Activated T-helper 1 cell treated with anti-CD3 and anti-CD28 coated beads, Interleukin-2, amount 50 U/mL, for 16 hours (primary cell): ENCODE data around the gene PTPN5.

Source experiments
- DNase-seq, 2 donors: peaks; one replicate each; pipeline ENCODE4 v3.0.0-alpha.2; 2020; ENCODE audit warnings: low read depth in 1 of 2, low spot score in 1 of 2

The PTPN5 gene

DNA sequence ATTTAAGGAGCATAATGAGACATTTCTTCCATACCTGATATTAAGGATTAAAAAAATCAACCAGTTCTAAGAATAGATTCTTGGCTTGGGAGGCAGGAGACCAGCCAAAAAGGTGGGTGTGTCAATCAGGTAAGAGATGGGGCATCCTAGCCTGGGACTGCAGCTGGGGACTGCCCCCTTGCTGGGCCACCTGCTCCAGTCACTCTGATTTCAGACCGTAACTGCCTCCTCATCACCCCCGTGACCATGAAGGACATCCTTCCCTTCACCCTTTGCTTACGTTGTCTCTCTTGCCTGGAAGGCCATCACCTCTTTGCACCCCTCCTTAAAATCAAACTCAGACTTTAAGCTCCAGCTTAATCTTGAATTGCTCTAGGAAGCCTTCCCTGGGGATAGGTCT is 17.9 kb downstream of the PTPN5 start:
- DNase-seq = no peak

DNA sequence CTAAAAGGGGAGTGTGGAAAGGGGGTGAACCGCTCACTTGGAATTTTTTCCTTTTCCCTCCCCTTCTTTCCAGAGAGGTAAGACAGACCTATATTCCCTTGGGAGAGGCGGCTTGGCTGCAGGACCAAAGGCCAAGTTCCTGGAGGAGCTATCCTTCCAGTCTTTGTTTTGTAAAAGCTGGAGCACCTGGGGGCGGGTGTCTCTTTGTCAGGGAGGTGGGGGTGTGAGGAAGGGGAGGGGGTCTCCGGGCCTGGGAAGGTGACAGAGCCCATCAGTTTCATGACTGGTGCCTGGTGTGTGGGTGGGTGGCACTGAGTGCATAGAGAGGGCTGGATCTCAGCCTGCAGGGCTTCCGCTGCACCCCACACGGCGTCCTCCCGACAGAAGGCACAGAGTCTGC is 18.5 kb downstream of the PTPN5 start:
- DNase-seq = no peak

DNA sequence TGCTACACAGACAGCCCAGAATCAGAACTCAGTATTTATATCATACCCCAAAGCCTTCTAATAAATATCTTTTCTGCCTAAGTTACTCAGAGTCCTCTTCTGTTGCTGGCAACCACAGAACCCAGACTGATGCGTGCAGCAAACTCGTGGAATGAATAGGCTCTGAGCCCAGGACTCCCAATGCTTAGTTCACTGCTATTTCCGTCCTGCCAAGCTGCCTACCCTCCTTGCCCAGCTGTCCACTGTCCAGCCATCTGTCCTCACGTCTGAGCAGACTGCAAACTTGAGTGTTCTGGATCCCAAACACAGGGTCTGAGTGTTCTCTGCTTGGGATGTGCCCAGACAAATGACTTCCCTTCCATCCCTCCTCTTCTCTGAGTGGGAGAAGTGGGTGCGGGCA is 19.4 kb downstream of the PTPN5 start:
- DNase-seq = no peak

DNA sequence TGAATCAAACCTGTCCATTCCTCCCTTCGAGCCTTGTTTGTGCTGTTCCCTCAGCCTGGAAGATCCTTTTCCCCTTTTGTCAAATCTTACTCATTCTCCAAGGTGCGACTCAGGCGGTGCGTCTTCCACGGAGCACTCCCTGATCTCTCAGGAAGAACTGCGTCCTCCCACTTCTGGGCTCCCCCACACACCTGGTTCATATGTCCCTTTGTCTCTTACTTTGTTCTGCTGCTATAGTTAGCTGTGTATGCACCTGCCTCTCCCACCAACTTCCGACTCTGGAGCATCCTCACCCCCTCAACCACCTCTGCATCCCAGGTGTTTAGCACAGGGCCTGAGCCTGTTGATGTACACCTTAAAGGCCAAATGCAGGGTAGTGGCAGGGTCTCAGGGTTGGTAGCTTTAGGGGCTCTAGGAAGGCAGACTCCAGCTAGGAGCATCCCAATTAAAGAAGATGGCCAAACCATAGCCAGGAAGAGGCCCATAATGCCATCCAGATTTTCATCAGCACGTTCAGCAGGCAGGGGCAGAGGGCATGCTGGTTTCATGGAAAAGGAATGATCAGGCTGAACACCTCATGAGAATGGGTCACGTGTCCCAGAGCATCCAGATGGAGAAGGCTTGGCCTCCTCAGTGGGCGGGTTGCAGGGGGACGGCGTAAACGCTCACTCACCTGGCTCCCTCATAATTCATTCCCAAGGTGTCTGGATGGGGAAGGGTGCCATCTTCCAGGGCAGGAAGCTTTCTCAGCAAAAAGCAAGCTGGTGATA is 20.1 kb downstream of the PTPN5 start:
- DNase-seq = no peak

GRCh38 chr11:18770479-18771125 is 21.0 kb downstream of the PTPN5 start:
- DNase-seq = no peak

GRCh38 chr11:18769802-18770456 is 21.7 kb downstream of the PTPN5 start:
- DNase-seq = no peak

DNA sequence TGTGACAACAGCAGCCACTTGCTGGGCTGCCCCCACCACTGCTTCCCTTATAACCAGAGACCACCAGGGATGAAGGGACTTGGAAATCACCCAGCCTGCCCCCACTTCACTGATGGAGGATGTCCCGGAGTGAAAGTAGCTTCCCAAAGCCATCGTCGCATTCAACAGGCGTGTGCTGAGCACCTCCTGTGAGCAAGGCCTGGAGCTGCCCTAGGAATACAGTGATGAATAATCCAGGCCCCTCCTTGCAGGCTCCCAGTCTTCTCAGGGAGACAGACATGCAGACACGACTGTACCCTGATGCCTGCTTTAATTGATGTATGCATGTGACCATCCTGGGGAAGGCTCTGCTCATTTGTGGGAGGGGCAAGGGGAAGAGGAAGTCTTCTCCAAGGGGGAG is 22.6 kb downstream of the PTPN5 start:
- DNase-seq = no peak

- DNase-seq = no peak
Observed at GRCh38 chr11:18768472-18768901, 23.1 kb downstream of the PTPN5 start.

DNA sequence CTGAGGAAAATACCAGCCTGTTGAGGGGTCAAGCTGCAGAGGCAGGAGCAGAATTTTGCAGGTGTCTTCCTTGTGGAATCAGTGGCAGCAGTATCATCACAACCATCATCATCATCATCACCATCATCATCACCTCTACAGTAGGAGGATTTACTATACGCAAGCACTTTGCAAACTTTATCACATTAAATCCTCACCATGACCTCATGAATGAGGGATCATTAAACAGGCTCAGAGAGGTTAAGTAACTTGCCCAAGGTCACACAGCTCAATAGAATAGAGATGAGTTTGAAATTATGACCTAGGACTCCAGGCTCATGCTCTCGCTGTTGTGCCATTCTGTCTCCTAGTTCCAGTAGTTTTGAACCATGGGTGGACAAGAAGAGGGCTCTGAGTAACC is 25.6 kb downstream of the PTPN5 start:
- no peak for DNase-seq

GRCh38 chr11:18765554-18765953 is 26.0 kb downstream of the PTPN5 start:
- DNase-seq = no peak

- no peak for DNase-seq
Observed at GRCh38 chr11:18761741-18762140, 29.9 kb downstream of the PTPN5 start.

DNA sequence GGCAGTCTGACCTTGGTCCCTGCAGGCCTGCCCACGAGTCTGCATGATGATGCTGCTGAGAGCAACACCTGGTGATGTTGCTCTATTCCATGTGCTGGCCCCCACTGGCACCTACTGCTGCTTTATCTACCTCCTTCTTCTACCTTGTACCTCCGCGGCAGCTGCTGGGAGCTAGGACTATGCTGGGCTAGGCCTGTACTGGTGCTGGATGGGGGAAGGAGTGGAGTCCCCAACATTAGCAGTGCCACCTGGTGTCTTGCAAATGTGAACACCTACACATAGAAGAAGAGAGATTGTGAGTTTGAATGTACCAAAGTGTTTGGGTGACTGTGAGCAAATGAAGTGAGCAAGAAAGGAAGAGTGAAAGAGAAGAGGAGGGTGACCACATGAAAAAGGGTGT is 30.5 kb downstream of the PTPN5 start:
- DNase-seq = no peak

GRCh38 chr11:18757811-18758210 is 33.8 kb downstream of the PTPN5 start:
- DNase-seq = no peak

DNA sequence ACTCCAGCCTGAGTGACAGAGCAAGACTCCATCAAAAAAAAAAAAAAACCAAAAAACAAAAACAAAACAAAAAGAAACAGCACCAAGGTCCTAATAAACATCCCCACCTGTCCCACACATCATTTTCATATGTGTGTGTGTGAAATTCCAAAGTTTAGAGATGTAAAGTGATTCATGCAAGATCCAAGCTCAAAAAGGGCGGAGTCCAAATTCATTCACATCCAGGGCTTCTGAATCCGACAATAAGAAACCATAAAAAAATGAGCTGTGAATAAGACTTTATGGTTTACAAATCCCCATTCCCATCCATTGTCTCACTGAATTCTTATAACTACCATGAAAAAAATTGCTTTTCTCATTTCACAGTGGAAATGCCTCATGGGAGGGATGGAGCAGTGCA is 34.7 kb downstream of the PTPN5 start:
- no peak for DNase-seq

- no peak for DNase-seq
Observed at GRCh38 chr11:18754308-18754707, 37.3 kb downstream of the PTPN5 start.

GRCh38 chr11:18752502-18752901 is 39.1 kb downstream of the PTPN5 start:
- DNase-seq = no peak

DNA sequence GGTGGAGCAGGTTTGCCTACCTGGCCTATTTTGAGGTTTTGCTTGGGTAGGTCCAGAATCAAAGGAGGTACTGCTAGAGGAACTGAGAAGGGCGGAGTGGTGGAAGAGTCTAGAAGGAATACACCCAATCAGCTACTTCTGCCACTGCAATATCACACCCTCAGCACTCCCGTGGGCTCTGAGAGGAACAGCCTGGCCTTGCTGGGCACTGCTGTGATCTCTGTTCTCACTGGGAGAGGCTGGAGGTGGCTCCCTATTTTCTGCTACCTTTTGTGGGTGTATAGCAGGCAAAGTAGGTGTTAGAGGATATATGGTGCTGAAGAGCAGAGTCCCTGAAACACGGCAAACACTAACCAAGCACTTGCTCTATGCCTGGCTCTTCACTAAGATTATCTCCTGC is 40.7 kb downstream of the PTPN5 start:
- DNase-seq = no peak

DNA sequence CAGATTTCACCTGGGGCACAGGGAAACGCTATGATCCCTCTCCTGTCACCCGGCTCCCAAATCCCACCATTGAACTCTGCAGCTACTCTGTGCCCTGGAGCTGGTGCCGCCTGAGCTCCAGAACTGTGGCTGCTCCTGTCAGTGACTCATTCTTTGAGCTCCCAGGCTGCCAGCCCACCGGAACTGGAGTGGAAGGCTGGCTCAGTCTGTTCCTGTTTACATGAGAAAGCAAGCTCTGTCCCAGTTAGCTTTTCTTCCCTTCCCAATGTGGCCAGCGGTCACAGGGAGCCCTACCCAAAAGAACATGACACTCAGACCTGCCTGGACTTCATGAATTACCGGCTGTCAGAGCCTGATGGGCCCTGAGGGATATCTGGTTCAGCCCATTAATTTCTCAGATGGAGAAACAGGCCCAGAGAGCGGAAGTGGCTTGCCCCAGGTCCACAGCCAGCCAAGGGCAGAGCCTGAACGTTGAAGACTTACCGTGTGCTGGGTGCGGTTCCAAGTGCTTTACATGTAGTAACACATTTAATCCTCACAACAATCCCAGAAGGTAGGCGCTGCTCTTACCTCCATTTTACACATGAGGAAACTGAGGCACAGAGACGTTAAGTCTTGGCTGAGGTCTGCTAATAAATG is 41.8 kb downstream of the PTPN5 start:
- no peak for DNase-seq

- DNase-seq = no peak
Observed at GRCh38 chr11:18748766-18749365, 42.7 kb downstream of the PTPN5 start.

GRCh38 chr11:18745251-18745650 is 46.3 kb downstream of the PTPN5 start:
- no peak for DNase-seq

DNA sequence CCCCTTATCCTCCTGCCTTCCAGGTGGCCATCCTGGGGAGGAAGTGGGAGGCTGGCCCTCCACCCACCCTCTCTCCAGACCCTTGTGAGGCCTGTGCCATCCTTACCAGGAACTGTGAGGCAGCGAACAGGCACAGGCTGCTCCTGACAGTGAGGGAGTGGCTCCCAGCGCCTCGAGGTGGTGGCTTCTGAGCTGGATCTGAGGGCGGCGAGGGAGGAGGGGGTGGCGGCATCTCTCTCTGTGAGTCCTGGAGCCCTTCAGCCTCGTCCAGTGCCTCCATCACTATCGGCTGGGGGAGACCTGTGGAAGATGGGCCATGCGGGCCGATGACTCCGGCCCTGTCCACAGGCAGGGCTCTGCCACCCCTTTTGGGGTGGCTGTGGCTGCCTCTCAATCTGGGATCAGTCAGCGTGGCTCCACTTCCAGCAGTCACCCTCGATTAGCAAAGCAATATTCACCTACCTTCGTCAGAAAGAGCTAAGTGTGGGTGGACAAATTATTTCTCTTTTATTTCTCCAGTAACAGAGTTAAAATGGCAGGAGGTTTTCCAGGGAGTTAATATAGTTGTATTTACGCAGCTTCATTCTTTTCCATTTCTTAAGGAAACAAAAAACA is 47.6 kb downstream of the PTPN5 start:
- no peak for DNase-seq
